ENCODE data around the gene NRROS. TPM values are rescaled to one million over a fixed set of nuclear protein-coding genes. Genes with fewer than 3 reads are reported as not detected.
"Not testable (repeated sequence)": the region's sequence is repeated elsewhere in the genome, so short reads cannot be mapped to it uniquely, and the experiment has no call there.

Gene NRROS
- total RNA-seq, 1 experiment from 2014 or later, result 0.64 TPM

DNA sequence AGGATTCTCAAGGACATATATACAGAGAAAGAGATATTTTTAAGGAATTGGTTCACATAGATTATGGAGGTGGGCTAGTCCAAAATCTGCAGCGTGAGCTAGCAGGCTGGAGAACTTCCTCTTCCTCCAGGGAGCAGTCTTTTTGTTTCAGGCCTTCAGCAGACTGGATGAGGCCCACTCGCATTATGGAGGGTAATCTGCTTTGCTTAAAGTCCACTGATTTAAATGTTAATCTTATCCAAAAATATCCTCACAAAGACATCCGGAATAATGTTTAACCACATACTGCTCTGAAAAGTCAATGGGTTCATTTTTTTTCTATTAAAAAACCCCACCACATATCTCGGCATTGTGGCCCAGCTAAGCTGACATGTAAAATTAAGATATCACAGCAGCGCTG lies 22.2 kb upstream of the NRROS start:
- H3K9me3 ChIP-seq (ENCODE audit: low read depth, low read length, poor library complexity, severe bottlenecking), result no peaks in the 10 kb centered on the region
- no peak overlapping the region for H3K4me3 ChIP-seq (ENCODE audit: low read depth, low read length, poor library complexity, severe bottlenecking)
- no peak for DNase-seq (ENCODE audit: low spot score)
- H3K27ac ChIP-seq (ENCODE audit: low read depth, low read length, poor library complexity, severe bottlenecking), result no peak overlapping the region
- no peaks in the 10 kb centered on the region for H3K27me3 ChIP-seq (replicated peaks; ENCODE audit: insufficient read depth, low read depth, low read length, poor library complexity)
- ChIA-PET CTCF (no interaction called here), POLR2A (ENCODE audit: low non-redundant PET) (no interaction called here)
- H3K36me3 ChIP-seq (ENCODE audit: insufficient read depth, low read length, poor library complexity, severe bottlenecking), result no peaks in the 10 kb centered on the region
- H3K4me1 ChIP-seq (ENCODE audit: insufficient read depth, low read length, poor library complexity, severe bottlenecking), result no peaks in the 10 kb centered on the region
- TF ChIP-seq, protein P1, sequence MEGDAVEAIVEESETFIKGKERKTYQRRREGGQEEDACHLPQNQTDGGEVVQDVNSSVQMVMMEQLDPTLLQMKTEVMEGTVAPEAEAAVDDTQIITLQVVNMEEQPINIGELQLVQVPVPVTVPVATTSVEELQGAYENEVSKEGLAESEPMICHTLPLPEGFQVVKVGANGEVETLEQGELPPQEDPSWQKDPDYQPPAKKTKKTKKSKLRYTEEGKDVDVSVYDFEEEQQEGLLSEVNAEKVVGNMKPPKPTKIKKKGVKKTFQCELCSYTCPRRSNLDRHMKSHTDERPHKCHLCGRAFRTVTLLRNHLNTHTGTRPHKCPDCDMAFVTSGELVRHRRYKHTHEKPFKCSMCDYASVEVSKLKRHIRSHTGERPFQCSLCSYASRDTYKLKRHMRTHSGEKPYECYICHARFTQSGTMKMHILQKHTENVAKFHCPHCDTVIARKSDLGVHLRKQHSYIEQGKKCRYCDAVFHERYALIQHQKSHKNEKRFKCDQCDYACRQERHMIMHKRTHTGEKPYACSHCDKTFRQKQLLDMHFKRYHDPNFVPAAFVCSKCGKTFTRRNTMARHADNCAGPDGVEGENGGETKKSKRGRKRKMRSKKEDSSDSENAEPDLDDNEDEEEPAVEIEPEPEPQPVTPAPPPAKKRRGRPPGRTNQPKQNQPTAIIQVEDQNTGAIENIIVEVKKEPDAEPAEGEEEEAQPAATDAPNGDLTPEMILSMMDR (conservative IDR thresholded peaks at IDR 0.05; ENCODE audit: low read depth, low read length), result no peak
- no peak for TF ChIP-seq EZH2 (IDR thresholded peaks at IDR 0.05; ENCODE audit: borderline replicate concordance, low read depth, low read length, poor library complexity, severe bottlenecking)
- BruUV-seq (replicated peaks), result no TSS peak
- intact Hi-C loops (cut with micrococcal nuclease; ENCODE audit: unreplicated experiment), result no loop called here

DNA sequence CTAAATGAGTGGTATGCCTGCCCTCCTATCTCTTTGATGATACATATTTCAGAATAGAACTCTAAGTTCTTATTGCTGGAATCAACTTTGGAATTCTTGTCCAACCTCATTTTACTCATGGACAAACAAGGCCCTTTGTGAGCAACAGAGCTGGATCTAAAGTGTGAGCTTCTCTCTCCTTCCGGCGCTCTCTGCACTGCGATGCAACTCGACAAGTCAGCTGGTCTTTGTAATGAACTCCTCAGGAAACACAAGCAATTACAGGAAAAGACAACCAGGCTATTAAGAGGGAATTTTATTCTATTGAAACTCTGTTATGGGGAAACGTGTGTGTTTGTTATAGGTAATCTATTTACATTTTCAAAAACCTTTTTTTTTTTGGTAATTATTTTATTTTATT lies 20.3 kb upstream of the NRROS start:
- Histone ChIP-seq H3K27ac (ENCODE audit: low read depth, low read length, poor library complexity, severe bottlenecking) (no peak overlapping the region), H3K9me3 (ENCODE audit: low read depth, low read length, poor library complexity, severe bottlenecking) (no peaks in the 10 kb centered on the region), H3K4me3 (ENCODE audit: low read depth, low read length, poor library complexity, severe bottlenecking) (no peak overlapping the region), H3K36me3 (ENCODE audit: insufficient read depth, low read length, poor library complexity, severe bottlenecking) (no peaks in the 10 kb centered on the region), H3K4me1 (ENCODE audit: insufficient read depth, low read length, poor library complexity, severe bottlenecking) (no peaks in the 10 kb centered on the region), H3K27me3 (replicated peaks; ENCODE audit: insufficient read depth, low read depth, low read length, poor library complexity) (no peaks in the 10 kb centered on the region)
- no peak for TF ChIP-seq EZH2 (IDR thresholded peaks at IDR 0.05; ENCODE audit: borderline replicate concordance, low read depth, low read length, poor library complexity, severe bottlenecking)
- TF ChIP-seq, protein P1 (conservative IDR thresholded peaks at IDR 0.05; ENCODE audit: low read depth, low read length), result no peak
- ChIA-PET POLR2A (ENCODE audit: low non-redundant PET) (interaction anchor here (0.7 kb wide), 1 partner anchor 173 kb away, joined by 3 read pairs; no protein-coding TSS in a partner anchor), CTCF (no interaction called here)
- BruUV-seq (replicated peaks), result no TSS peak
- no peak for DNase-seq (ENCODE audit: low spot score)
- intact Hi-C loops (cut with micrococcal nuclease; ENCODE audit: unreplicated experiment), result no loop called here

DNA sequence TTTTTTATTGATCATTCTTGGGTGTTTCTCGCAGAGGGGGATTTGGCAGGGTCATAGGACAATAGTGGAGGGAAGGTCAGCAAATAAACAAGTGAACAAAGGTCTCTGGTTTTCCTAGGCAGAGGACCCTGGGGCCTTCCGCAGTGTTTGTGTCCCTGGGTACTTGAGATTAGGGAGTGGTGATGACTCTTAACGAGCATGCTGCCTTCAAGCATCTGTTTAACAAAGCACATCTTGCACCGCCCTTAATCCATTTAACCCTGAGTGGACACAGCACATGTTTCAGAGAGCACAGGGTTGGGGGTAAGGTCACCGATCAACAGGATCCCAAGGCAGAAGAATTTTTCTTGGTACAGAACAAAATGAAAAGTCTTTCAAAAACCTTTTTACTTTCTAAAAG lies 19.9 kb upstream of the NRROS start:
- BruUV-seq (replicated peaks); H3K4me3 ChIP-seq (ENCODE audit: low read depth, low read length, poor library complexity, severe bottlenecking); intact Hi-C loops (cut with micrococcal nuclease; ENCODE audit: unreplicated experiment); POLR2A ChIA-PET (ENCODE audit: low non-redundant PET); H3K4me1 ChIP-seq (ENCODE audit: insufficient read depth, low read length, poor library complexity, severe bottlenecking); H3K9me3 ChIP-seq (ENCODE audit: low read depth, low read length, poor library complexity, severe bottlenecking); H3K36me3 ChIP-seq (ENCODE audit: insufficient read depth, low read length, poor library complexity, severe bottlenecking); H3K27ac ChIP-seq (ENCODE audit: low read depth, low read length, poor library complexity, severe bottlenecking); CTCF ChIA-PET; DNase-seq (ENCODE audit: low spot score); H3K27me3 ChIP-seq (replicated peaks; ENCODE audit: insufficient read depth, low read depth, low read length, poor library complexity): not testable (repeated sequence)

DNA sequence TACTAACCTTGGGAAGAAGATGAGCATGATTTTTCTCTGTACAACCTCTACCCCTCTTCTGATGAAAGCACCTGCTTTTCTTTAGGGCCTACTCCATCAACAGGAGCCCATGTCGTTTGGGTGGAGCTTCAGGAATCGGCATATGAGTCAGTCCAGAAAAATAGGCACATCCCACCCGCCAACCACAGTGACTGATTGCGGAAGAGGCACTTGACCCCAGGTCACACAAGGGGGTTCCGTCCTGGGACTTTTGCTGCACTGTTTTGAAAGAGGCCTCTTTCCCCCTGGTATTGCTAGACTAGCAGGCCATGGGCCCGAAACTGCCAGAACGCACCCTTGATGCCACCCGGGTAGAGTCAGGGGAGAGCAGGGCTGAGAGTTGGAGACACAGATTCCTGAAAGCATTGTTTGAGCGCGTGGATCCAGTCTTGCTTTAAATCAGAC lies 19.3 kb upstream of the NRROS start:
- H3K9me3 ChIP-seq (ENCODE audit: low read depth, low read length, poor library complexity, severe bottlenecking), result no peaks in the 10 kb centered on the region
- H3K4me3 ChIP-seq (ENCODE audit: low read depth, low read length, poor library complexity, severe bottlenecking), result no peak overlapping the region
- TF ChIP-seq, protein P1 (conservative IDR thresholded peaks at IDR 0.05; ENCODE audit: low read depth, low read length), result no peak
- TF ChIP-seq EZH2 (IDR thresholded peaks at IDR 0.05; ENCODE audit: borderline replicate concordance, low read depth, low read length, poor library complexity, severe bottlenecking), result no peak
- no peak overlapping the region for H3K27ac ChIP-seq (ENCODE audit: low read depth, low read length, poor library complexity, severe bottlenecking)
- POLR2A ChIA-PET (ENCODE audit: low non-redundant PET), result no interaction called here
- intact Hi-C loops (cut with micrococcal nuclease; ENCODE audit: unreplicated experiment), result no loop called here
- H3K4me1 ChIP-seq (ENCODE audit: insufficient read depth, low read length, poor library complexity, severe bottlenecking), result no peaks in the 10 kb centered on the region
- CTCF ChIA-PET, result no interaction called here
- no peak for DNase-seq (ENCODE audit: low spot score)
- no peaks in the 10 kb centered on the region for H3K36me3 ChIP-seq (ENCODE audit: insufficient read depth, low read length, poor library complexity, severe bottlenecking)
- BruUV-seq (replicated peaks), result no TSS peak
- no peaks in the 10 kb centered on the region for H3K27me3 ChIP-seq (replicated peaks; ENCODE audit: insufficient read depth, low read depth, low read length, poor library complexity)

Measured in A673 (cell line).